Dermis blood vessel endothelial cell (primary cell): Measurements from ENCODE around the gene RTN3. TPM values are rescaled to one million over a fixed set of nuclear protein-coding genes. Genes with fewer than 3 reads are reported as not detected.
"Not testable (repeated sequence)": the region's sequence is repeated elsewhere in the genome, so short reads cannot be mapped to it uniquely, and the experiment has no call there.

ENCODE experiments used
- DNase-seq: peaks from one replicate; pipeline ENCODE4 v3.0.0; 2010
- total RNA-seq: library from RNA; depleted of rRNA; stranded (reverse); fragments of >200 nt; gene quantifications from 2 replicates; pipeline ENCODE4 v1.2.3, GENCODE V29; 2014

The RTN3 gene
- total RNA-seq: 58.5 and 89.9 TPM in 2 replicates

DNA sequence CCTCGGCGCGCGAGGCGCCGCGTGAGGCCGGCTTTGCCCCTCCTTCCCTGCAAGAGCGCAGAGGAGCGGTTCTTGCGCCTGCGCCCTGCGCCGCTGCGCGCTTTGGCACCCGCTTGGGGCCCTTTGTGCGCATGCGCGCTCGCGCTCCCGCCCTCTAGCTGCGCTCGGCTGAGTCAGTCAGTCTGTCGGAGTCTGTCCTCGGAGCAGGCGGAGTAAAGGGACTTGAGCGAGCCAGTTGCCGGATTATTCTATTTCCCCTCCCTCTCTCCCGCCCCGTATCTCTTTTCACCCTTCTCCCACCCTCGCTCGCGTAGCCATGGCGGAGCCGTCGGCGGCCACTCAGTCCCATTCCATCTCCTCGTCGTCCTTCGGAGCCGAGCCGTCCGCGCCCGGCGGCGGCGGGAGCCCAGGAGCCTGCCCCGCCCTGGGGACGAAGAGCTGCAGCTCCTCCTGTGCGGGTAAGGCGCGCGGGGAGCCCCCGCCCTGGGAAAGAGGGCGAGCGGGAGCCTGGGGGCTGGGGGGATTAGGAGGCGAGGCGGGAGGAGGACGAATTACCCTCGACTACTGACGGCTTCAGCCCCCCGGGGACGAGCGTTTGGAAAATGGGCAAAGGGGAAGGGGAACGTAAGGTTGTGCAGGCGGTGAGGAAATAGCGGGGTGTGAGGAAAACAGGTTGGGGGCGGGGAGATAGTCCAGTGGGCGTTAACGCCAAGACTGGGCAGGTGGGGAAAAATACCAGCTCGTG is at the start of gene RTN3:
Gene RTN3 (plus strand): TSS at position 180 of the 745 bp plus-strand sequence. CDS start 137 bp downstream, at position 317.
- DNase-seq: peak; percentile 99

DNA sequence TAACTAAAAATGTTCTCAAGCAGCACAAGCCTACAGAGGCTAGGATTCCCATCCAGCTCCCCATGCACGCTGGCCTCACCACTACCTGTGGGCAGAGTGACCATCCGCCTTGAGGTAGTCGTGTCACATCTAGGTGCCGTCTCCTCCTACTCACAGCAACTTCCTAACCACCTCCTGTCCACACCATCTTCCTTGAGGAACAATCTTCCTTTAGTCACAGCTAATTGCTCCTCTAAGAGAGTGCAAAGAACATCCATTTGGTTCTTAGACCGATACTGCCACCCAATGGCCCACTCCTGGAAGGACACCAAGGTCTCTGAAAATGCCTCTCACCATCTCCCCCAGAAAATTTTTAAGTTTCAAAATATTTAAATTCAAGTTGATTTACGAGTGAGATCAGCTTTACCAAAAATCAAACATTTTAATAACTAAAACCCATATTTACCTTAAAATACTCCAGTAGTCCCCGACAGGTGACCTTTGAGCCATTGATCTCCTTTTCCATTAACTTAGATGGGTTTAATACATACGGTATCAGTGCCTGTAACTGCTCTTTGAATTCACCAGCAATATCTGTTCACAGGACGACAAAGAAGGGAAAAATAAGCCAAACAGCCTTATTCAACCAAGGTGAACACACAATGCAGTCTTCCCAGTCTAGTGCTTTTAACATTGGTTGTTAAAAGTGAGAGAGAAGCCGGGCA is 45.4 kb upstream of the RTN3 start:
- peak; percentile 78 for DNase-seq

DNA sequence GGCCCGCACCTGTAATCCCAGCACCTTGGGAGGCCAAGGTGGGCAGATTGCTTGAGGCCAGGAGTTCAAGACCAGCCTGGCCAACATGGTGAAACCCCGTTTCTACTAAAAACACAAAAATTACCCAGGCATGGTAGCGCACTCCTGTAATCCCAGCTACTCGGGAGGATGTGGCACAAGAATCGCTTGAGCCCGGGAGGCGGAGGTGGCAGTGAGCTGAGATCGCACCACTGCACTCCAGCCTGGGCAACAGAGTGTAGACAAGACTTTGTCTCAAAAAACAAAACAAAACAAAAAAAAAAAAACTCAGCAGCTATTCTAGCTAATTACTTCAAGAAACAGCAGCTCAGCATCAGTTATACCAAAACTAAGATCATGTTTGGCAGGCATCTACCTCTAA is 42.9 kb upstream of the RTN3 start:
- not testable (repeated sequence) for DNase-seq

DNA sequence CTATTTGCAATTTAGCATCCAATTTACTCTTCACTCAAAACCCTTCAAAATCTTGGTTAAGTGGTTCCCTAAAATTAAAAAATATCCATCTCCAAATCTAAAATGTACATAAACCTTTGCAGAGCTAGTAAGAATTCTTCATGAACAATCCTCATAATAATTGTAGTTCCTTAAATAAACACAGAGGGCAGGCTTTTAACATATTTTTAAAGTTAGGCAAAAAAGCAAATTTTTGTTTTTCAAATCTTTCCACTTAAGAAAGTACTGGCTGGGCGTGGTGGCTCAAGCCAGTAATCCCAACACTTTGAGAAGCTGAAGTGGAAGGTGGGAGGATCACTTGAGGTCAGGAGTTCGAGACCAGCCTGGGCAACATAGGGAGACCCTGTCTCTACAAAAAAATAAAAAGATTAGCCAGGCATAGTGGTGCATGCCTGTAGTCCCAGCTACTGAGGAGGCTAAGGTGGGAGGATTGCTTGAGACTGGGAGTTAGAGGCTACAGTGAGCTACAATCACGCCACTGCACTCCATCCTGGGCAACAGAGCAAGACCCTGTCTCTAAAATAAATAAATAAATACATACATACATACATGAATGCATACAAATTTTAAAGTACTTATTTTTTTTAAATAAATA is 42.0 kb upstream of the RTN3 start:
- DNase-seq: peak; percentile 24

DNA sequence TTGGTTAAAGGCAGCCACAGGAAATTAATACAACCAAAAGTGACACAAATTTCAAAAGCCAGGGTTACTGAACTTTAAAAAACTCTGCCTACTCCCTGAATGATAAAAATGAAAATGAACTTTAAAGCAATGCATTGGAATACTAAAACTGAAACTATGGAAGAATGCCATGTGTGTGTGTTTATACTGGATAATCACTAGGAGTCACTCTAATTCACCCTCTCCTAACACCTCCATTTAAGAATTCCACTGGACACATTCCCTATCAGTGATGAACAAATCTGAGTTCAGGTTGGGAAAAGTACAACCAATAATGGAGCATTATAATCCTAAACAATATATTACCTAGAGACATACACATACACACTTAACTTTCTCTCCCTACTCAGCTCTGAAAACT is 39.6 kb upstream of the RTN3 start:
- DNase-seq: peak; percentile 34

DNA sequence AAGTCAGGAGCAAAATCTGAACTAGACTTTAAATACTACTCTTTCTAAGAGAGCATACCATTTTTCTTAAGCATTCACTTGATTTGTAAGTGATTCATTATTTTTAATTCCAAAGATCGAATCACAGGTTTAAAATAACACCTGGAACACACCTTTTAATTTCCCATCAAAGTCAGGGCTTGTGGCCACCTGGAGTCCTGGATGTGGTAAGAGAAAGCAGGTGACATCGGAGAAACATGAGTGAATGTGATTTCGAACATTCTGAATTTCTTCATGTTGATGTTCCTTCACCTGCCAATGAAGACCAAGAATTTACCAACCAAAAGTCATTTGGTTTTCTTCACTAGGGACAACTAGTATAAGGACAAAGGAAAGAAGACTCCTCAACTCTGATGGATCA is 38.1 kb upstream of the RTN3 start:
- DNase-seq: no peak

DNA sequence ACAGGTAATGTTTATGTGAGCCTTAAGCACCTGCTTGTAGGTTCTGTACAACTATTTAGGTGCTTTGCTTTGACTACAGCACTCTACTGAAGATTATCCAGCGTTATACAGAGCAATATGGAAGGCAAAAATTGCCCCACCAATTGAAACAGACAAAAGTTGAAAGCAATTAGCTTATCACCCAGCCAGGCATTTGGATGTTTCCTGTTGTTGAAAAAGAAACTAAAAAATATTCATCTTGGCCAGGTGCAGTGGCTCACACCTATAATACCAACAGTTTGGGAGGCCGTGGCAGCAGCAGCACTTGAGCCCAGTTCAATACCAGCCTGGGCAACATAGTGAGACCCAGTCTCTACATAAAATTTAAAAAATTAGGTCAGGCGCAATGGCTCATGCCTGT is 28.6 kb upstream of the RTN3 start:
- DNase-seq: peak; percentile 32

- no peak for DNase-seq
Measured at GRCh38 chr11:63660972-63661371, 20.3 kb upstream of the RTN3 start.

DNA sequence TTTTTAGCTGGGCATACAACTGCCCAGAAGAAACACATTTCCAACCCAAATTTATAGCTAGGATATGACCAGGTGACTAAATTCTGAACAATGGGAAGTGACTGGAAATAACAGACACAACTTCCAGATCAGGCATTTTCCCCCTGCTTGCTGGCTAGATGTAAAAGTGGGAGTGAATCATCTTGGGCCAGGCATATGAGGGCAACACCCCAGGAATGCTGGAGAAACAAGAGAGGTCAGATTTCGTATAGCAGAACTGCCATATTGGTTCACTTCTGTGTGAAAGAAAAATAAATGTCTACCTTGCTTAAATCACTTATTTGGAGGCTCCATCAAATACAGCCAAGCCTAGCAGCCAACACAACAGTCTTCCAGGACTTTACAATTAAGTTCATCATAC is 17.5 kb upstream of the RTN3 start:
- DNase-seq: peak; percentile 74

DNA sequence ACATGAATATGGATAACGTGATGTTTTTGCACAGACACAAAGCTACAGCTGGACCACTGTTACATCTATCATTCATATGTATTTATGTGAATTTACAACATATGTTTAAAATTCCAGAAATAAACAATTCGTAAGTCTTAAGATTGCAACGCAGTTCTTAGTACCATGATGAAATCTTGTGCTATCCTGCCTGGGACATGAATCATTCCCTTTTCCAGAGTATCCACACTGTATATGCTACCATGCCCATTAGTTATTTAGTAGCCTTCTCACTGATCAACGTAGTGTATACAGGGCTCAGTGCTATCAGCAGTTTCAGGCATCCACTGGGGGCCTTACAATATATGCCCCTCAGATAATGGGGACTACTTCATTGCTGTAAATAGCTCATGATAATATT is 14.4 kb upstream of the RTN3 start:
- DNase-seq: no peak

DNA sequence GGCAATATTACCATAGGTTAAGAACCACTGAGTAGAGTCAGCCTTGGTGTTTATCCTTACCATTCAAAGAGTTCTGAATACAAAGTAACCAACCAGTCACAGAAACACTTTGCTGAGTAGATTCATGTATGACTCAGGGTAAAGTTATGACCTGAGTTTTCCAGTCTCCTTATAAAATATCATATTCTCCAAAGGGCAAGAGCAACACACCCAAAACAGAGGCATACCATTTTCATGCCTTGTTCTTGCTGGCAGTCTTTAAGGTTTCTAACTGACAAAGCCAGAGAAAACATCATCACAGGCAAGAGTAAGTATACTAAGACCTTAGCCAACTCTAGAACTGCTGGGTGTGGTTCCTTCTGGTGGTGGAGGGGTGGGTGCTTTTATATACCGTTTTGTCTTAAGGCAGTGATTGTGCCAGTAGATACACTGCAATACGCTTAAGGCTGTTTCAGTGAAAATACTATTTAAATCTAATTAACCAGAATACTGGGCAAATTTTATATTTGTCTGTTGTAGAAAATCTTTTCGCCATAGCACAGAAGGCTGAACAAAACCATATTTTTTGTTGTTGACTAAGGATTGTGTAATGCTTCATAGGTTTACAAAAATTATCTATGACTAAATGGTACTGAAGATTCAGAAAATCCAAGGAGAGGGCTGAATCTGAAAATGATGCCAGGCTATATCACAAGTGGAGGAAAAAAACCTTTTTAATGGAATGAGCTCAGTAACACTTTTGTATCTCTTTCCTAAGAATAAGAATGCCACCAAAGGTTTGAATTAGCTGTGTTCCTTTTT is 13.1 kb upstream of the RTN3 start:
- peak; percentile 74 for DNase-seq

DNA sequence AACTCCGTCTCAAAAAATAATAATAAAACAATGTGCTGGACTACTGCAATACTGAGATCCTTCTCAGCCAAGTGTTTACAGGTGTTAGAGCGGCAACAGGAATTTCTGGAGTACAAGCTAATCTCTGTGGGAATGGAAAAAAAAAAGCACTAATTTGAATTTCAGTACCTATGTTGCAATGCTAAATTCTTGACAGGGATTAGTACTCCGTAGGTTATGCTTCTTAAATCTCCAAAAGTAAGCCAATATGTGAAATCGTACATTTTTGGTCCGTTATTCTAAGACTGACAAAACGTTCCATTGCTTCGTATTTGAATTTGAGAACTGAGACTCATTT is 11.2 kb upstream of the RTN3 start:
- DNase-seq: peak; percentile 13

GRCh38 chr11:63670433-63671321 is 10.6 kb upstream of the RTN3 start:
- peak; percentile 69 for DNase-seq

DNA sequence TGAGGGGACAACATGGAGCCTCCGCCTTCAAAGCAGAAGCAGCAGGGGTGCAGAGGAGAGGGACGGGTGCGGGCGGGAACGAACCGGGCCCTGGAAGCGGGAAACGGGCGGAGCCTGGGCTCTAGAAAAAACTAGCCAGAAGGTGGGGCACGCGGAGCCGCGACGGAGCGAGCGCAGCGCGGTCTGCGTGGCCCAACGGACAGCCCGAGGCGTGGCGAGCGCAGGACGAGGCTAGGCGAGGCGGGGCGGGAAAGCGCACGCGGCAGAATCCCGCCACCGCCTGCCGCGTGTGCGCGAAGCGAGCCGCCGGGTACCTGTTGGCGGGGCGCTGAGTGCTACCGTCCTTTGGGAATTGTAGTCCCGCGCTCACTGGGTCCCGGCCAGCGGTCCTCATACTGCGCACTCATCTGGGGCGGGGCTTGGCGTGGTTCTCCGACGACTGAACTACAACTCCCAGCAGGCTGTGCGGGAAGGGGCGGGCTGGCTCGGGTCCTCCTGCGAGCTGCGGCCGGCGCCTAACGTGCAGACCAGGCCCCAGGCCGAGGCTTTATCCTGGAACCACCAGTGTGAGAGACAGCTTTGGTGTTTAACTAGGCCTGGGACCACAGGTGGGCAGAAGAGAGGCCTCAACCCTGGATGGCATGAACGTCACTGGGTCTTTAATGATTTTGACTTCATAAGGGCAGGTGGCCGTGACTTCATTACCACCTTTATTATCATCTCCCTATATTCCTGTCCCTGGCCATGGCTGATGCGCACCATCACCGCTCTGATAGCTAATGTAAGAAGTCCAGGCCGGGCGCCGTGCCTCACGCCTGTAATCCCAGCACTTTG is 9.8 kb upstream of the RTN3 start, which contains the start of gene ATL3:
Gene ATL3 (minus strand): TSS at position 55 of the 834 bp plus-strand sequence. CDS start 41 bp downstream, at position 14.
- peak; percentile 97 for DNase-seq

GRCh38 chr11:63672156-63672463 is 9.2 kb upstream of the RTN3 start:
- DNase-seq: no peak

DNA sequence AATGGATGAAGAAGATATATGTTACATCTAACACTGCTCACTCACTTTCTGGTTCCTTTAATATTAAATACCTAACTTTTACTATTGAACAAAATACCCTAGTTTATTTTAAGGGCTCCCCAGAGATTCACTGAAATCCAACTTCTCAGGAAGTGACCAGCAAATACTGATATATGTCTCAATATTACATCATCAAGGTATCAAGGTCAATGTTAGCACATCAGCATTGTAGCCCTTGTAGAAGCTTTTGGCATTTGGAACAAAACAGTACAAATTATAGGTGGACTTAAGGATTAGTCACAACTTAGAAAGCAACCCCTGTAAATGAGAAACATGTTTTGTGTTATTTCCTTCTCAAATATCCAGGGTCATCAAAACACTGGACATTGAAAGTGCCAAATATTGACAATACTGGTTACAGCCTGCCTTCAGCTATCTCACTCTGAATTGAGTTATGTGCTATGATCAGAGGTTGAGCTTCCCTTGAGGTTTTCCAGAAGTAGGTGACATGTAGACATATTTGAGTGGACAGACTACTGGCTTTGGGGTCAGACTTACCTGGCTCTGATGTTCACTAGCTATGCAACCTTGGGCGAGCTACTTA is 8.3 kb upstream of the RTN3 start:
- no peak for DNase-seq

GRCh38 chr11:63673579-63673978 is 7.7 kb upstream of the RTN3 start:
- no peak for DNase-seq

DNA sequence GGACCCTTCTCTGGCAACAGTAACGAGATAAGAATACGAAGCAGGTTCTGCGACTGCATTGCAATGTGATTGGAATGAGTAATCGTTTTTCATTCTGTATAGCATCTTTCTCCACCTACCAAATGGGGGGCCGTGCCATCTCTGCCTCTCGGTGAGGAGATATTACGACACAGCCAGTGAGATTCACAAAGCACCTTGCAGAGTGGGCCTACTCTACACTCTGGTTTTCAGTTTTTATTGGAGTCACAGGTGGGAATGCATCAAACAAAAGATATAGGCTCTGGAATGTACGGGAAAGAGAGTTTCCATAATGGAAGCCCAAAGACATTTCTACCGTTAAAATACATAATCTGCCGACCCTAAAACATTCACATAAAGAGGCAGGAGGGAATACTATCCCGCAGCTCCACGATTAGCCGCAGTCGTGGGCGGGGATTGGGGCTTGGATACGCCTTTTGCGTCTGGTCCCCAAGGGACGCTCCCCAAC is 423 bp upstream of the RTN3 start:
- DNase-seq: no peak

DNA sequence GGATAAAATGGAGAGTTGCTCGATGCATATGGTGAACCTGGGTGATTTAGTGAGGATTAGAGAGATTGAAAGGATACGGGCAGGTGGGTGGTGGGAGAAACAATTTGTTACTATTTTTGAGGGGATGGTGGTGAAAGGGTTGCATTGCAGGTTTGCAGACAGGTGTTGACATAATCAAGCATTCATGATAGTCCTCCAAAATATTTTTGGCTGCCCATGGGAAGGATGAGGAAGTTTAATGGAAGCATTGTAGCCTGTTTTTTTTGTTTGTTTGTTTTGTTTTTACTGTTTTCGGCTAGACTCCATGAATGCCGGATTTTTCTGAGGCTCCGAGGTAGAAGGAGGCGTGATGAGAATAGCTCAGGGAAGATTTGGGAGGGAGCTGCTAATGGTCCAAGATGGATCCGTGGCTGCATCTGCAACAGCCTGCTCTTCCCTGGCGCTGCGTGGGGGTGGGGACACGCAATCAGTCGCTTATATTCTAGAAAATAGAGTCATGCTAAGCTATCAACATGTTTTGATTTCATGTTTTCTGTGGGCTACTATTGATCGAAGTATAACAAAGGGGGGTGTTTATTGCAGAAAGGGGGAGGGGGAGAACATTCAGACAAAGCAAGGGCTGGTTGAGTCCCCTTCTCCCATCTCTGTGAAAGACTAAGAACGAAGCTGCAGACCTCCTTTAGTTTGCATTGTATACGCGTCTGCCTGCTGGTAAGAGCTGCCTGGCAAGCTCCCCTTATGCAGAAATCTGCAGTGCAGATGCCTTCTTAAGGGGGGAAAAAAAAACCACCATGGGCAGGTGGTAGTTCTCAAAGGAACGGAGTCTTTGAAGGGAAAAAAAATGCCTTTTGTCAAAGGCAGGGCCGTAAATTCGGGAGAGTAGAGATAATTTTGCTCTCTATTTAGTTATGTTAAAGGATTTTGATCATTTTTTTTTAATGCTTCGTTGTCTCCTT is 1.0 kb downstream of the RTN3 start:
- peak; percentile 41 for DNase-seq
